ENCODE results near the gene ARHGDIB.

Gene ARHGDIB

GRCh38 chr12:14995583-14996425, 34.4 kb upstream of the ARHGDIB start:
- Histone ChIP-seq H3K4me3 (no peak overlapping the region), H3K9me3 (no peaks in the 10 kb centered on the region), H3K36me3 (no peaks in the 10 kb centered on the region), H3K27me3 (no peaks in the 10 kb centered on the region), H3K4me1 (peaks cover 0 to 31% (median 11%) of the 10 kb centered on the region in 4 donors), H3K27ac (peak overlapping the region in 1 of 2 donors; percentile 3)
- TF ChIP-seq, protein P1, sequence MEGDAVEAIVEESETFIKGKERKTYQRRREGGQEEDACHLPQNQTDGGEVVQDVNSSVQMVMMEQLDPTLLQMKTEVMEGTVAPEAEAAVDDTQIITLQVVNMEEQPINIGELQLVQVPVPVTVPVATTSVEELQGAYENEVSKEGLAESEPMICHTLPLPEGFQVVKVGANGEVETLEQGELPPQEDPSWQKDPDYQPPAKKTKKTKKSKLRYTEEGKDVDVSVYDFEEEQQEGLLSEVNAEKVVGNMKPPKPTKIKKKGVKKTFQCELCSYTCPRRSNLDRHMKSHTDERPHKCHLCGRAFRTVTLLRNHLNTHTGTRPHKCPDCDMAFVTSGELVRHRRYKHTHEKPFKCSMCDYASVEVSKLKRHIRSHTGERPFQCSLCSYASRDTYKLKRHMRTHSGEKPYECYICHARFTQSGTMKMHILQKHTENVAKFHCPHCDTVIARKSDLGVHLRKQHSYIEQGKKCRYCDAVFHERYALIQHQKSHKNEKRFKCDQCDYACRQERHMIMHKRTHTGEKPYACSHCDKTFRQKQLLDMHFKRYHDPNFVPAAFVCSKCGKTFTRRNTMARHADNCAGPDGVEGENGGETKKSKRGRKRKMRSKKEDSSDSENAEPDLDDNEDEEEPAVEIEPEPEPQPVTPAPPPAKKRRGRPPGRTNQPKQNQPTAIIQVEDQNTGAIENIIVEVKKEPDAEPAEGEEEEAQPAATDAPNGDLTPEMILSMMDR (IDR thresholded peaks at IDR 0.05) = peak; percentile 41 to 80
- intact Hi-C loops (cut with DNase I; ENCODE audit: low total_unique reads) = loop anchor here (5.0 kb wide), 1 partner anchor 154 kb away; the partner anchor contains the start of gene ART4
- no peak for DNase-seq

DNA sequence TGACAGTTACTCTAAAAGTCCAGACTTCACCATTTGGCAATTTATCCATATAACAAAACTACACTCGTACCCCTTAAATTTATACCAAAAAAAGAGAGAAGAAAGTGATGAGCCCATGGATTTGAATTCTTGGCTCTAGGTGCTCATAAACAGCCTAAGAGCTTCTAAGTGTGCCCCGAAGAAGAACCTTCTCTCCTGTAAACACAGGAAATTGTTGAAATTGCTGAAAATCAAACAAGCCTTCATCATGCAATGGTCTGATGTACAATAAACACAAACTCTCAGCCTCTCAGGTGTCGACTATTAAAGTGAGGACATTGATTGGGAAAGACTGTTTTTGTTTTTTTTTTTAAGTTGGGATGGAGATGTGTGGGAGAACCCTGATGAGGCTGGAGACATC, 33.2 kb upstream of the ARHGDIB start:
- Histone ChIP-seq H3K27ac (peak overlapping the region in 1 of 2 donors; percentile 43), H3K9me3 (no peaks in the 10 kb centered on the region), H3K4me1 (peaks cover 0 to 26% (median 9%) of the 10 kb centered on the region in 4 donors), H3K27me3 (no peaks in the 10 kb centered on the region), H3K4me3 (no peak overlapping the region), H3K36me3 (no peaks in the 10 kb centered on the region)
- intact Hi-C loops (cut with DNase I; ENCODE audit: low total_unique reads) = loop anchor here (5.0 kb wide), 2 partner anchors 152 to 272 kb away; partner anchors contain the start of gene ART4
- TF ChIP-seq, protein P1 (IDR thresholded peaks at IDR 0.05) = no peak
- no peak for DNase-seq

GRCh38 chr12:14993537-14994266, 32.3 kb upstream of the ARHGDIB start:
- H3K9me3 ChIP-seq = no peaks in the 10 kb centered on the region
- peaks cover 0 to 19% (median 6%) of the 10 kb centered on the region in 4 donors for H3K4me1 ChIP-seq
- intact Hi-C loops (cut with DNase I; ENCODE audit: low total_unique reads) = loop anchor here (5.0 kb wide), 1 partner anchor 271 kb away; no protein-coding TSS in a partner anchor
- H3K4me3 ChIP-seq = no peak overlapping the region
- H3K27ac ChIP-seq = peak overlapping the region; percentile 5 to 43
- H3K27me3 ChIP-seq = no peaks in the 10 kb centered on the region
- H3K36me3 ChIP-seq = no peaks in the 10 kb centered on the region
- peak in 1 of 2 donors; percentile 24 for DNase-seq
- TF ChIP-seq, protein P1 (IDR thresholded peaks at IDR 0.05) = no peak

- H3K36me3 ChIP-seq = no peaks in the 10 kb centered on the region
- no peak overlapping the region for H3K4me3 ChIP-seq
- no peak overlapping the region for H3K27ac ChIP-seq
- no peaks in the 10 kb centered on the region for H3K27me3 ChIP-seq
- H3K4me1 ChIP-seq = peaks cover 0 to 13% (median 5%) of the 10 kb centered on the region in 4 donors
- intact Hi-C loops (cut with DNase I; ENCODE audit: low total_unique reads) = loop anchor here (5.0 kb wide), 1 partner anchor 271 kb away; no protein-coding TSS in a partner anchor
- no peak for DNase-seq
- TF ChIP-seq, protein P1 (IDR thresholded peaks at IDR 0.05) = no peak
- no peaks in the 10 kb centered on the region for H3K9me3 ChIP-seq
Observed at GRCh38 chr12:14993117-14993516, 31.7 kb upstream of the ARHGDIB start.

DNA sequence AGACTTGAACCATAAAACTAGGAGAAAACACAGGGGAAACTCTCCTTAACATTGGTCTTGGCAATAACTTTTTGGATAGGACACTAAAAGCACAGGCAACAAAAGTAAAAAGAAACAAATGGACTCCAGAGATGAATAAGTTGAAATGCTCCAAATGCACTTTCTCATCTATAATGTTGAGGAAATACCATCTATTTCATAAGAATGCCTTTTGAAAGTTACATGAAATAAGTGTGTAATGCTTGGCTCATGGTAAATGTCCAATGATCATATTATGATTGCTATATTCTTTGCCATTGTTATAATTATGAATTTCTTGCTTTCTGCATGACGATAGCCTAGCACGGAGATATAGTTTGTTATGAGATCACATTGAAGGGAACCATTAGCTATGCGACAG, 31.3 kb upstream of the ARHGDIB start:
- H3K4me1 ChIP-seq = peaks cover 0 to 13% (median 5%) of the 10 kb centered on the region in 4 donors
- H3K4me3 ChIP-seq = no peak overlapping the region
- DNase-seq = no peak
- H3K27me3 ChIP-seq = no peaks in the 10 kb centered on the region
- intact Hi-C loops (cut with DNase I; ENCODE audit: low total_unique reads) = loop anchor here (5.0 kb wide), 1 partner anchor 270 kb away; no protein-coding TSS in a partner anchor
- no peaks in the 10 kb centered on the region for H3K36me3 ChIP-seq
- no peak overlapping the region for H3K27ac ChIP-seq
- TF ChIP-seq, protein P1 (IDR thresholded peaks at IDR 0.05) = no peak
- H3K9me3 ChIP-seq = no peaks in the 10 kb centered on the region
